ENCODE results near the gene ZYG11A.
A peak's percentile ranks its signal among the peaks of the same experiment; 100 is the strongest.

The ZYG11A gene

DNA sequence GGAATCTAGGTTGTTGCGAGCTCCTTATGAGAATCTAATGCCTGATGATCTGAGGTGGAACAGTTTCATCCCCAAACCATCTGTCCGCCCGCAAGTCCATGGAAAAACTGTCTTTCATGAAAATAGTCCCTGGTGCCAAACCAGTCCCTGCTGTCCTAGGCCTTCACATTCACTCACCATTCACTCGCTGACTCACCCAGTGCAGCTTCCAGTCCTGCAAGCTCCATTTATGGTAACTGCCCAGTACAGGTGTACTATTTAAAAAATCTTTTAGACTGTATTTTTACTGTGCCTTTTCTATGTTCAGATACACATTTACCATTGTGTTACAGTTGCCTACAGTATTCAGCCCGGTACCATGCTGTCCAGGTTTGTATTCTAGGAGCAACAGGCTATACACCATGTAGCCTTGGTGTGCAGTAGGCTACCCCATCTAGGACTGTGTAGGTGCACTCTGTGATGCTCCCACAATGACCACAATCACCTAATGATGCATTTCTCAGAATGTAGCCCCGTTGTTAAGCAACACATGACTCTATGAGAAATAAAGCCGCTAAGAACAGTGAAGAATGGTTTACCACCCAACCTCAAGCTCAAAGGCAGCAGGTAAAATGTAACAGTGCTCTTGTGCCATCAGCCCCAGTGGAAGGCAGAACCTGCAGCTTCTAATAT lies 76.6 kb downstream of the ZYG11A start:
- DNase-seq: no peak

DNA sequence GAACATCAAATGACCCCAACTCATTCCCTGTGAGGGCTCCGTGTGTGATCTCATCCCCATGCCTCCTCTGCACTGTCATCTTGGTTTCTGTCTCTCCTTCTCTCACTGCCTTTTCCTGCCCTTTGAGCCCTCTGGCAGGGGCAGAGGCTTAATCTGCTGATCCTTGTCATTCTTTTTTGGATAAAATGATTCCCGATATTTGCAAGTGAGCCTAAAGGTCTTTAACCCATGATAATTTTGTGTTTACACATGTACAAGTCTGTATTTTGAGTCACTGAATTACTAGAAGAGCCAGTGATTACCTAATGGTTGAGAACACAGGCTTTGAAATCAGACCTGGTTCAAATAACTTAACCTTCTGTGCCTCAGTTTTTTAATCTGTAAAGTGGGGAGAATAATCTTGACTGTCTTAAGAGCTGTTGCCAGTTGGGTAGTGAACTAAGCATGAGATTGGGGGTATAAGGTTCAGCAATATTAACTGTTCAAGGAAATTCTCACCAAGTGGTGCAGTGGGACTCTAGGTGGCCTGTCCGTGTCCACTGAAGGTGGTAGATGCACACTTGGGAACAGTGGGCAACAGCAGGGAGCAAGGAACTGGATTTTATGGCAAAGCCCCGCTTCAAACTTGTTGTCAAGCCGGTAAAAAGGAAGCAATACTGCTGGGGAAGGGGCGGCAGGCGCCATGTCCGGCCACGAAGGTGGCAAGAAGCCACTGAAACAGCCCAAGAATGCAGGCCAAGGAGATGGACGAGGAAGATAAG lies 77.3 kb downstream of the ZYG11A start:
- no peak for DNase-seq

DNA sequence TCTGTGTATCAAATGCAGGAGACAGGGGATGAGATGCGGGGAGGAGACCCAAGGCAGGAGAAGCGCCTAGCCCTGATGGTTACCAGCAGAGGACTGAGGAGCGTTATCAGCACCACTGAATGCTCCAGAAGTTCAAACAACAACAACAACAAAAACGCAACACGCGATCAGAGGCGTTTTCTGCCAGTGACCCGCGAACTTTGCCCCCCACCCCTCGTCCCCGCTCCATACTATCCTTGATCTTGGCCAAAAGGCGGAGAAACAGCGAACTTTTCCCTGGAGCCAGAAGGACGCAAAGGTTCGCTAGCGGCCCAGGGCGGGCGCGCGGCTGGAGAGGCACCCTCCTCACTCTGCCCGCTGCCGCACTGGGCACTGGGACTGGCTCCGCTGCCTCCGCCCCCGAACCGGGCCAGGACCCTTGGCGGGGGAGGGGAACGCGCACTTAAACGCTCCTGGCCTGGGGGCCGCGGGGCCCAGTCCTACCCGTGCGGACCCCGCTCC lies 78.3 kb downstream of the ZYG11A start:
- no peak for DNase-seq

DNA sequence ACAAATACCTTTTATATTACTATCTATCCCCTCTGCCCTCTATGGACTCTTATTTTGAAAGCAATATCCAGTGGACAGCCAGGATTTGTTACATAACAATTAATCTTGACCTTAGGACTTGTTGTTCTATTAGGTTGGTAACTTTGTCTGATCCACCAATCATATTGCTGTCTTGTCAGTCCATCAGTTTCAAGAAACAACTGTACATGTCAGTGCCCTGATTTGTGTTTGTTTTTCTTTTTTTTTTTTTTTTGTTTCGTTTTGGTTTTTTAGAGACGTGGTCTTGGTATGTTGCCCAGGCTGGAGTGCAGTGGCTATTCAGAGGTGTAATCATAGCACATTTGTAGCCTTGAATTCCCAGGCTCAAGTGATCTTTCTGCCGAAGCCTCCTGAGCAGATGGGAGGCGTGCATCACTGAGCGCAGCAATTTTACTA lies 83.0 kb downstream of the ZYG11A start:
- no peak for DNase-seq

DNA sequence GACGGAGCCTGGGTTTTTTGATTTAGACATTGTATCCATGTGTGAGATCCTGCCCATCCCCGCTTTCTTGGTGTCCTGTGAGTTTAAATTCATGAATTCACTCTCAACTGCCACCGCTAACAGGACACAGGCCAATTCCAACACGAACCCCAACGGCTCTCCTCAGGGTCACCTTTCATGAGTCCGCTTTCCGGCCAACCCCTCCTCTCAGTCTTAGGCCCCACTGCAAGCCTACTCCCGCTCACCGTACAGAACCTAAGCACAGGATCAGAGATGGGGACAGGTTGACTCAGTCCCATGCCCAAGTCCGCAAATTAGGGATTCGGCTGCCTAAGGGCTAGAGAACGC lies 84.3 kb downstream of the ZYG11A start:
- DNase-seq: no peak

DNA sequence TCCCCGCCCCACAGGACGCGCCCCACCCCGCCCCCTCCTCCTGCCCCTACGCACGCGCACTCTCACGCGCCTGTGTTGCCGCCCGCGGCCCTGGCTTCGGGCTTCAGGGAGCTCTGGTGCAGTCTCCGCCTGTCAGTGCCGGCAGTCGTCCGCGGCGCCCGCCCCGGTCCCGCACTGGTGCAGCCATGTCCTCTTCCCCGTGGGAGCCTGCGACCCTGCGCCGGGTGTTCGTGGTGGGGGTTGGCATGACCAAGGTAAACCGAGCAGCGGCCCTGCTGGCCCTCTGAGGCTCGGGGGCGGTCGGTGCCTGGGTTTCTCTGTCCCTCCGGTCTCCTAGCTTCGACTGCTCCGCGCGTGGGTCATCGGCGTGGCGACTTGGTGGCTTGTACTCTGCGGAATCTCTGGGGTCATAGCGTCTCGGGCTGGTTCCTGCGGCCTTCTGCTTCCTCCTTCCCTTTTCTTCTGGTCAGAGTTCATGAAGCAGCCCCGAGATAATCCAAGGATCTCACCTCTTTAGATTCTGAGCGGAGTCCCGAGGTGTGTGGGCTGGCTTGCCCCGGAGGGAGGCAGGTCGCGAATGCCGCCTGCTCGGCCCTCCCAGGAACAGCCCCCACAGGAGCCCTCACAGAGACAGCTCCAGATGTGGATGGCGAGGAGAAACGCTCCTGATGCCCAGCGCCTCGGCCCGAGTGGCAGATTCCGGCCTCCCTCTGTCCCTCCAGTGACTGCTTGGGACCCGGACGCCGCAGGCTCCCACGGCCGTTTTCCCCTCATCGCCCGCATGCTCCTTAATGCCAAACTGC lies 84.9 kb downstream of the ZYG11A start, which contains the start of gene SCP2:
Gene SCP2 (plus strand): TSS at position 65 of the 803 bp plus-strand sequence. CDS start 121 bp downstream, at position 186.
- peak; percentile 68 to 81 for DNase-seq

DNA sequence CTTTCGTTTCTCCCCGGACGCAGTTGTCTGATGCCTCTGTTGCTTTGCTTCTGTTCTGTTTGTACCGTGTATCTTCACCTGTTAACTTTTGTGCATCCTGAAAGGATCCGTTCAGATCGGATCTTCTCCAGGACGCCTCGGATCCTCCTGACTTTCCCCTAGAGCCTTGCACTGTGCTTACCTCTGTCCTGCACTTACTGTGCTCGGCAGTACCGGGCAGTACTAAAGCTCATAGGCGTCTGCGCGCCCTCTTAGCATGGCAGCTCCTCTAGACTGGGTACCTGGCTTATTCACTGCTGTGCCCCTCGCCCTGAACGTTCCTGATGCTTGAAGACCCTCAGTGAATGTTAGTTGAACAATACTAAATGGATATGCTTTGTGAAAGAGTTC lies 85.5 kb downstream of the ZYG11A start:
- no peak for DNase-seq

DNA sequence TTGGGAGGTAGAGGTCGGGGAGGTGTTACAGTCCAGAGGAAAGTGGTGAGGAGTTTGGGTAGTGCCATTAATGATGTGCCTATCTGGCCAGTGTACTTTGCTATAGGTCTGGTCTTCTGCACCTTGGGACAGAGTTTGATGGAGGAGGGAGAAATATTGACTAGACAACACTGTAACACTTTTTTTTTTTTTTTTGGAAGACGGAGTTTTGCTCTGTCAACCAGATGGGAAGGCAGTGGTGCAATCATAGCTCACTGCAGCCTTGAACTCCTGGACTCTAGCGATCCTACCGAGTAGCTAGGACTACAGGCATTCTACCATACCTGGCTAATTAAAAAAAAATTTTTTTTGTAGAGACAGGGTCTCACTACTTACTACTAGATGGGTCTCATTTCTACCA lies 86.5 kb downstream of the ZYG11A start:
- no peak for DNase-seq

DNA sequence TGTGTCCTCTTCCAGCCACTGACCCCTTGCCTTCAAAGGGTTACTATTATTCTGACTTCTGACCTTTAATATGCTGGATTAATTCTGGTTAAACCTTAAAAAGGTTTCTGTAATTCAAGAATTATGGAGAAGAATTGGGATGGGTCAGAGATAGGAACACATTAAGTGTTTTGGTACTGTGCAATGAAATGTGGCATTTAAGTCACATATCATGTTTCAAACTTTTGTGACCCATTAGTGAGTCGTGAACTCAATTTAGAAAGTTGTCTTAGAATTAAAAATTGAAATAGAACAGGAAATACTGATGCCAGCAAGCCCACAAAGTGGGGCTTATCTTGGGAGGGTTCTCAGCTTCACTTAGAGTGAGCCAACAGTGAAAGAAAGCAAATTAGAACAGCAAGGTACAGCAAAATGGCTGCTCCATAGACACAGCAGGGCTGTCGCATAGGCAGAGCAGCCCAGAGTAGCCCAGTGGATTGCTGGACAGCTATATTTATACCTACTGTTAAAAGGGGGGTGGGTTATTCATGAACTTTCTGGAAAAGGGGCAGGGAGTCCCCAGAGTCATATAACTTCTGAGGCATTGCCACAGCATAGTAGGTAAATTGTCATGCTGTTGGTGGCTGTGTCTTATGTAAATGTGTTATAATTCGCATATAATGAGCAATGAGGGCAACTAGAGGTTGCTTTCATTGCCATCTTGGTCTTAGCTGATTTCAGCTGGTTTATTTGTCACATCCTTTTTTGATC lies 95.0 kb downstream of the ZYG11A start:
- DNase-seq: no peak

DNA sequence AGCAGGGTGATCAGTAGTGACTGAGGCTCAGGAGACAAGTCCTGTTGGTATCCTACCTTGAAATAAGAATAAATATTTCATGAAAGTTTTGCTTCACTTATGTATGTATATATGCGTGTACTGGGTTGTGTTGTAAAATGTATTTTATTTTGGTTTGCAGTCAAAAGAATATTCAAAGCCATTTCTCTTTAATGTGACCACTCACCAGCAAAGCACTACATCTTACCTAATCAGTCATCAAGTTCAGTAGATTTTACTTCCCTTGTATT lies 95.6 kb downstream of the ZYG11A start:
- no peak for DNase-seq

DNA sequence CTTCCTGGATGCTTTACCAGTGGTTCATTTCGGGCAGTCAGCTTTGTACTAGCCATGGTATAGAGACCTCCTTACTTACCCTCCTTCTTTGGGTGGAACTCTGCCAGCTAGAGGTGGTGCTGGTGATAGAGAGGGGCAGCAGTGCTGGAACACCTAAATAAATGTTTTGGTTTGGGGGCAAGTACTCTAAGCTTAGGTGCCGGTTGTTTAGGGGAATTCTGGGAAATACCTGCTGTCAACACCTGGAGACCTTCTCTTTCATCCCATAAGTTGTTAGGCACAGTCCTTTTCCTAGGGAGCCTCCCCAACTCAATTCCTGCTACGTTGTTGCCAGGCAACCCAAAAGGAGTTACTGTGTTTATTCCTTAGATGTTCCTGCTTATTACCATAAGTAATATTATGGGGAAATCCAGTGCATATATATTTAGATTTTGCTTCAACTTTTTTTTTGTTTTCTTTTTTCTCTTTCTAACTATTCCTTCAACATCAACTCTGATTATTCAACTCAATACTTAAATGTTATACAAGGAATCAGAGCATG lies 101.4 kb downstream of the ZYG11A start:
- DNase-seq: no peak

DNA sequence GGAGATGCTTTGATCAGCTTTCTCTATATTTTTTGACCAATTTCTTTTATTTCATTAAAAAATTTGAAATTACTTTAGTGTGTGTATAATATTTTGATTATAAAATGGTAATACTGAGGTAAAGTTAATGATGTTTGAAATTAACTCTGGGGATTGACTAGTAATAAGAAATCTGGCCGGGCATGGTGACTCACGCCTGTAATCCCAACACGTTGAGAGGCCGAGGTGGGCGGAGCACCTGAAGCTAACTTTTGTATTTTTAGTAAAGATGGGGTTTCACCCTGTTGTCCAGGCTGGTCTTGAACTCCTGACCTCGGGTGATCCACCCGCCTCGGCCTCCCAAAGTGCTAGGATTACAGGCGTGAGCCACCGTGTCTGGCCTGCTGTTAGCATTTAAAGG lies 102.0 kb downstream of the ZYG11A start:
- DNase-seq: no peak
